Limb (tissue), 2 donors: ENCODE data around the gene CBR1.

Experiments
- DNase-seq, 2 donors: peaks; one replicate each; pipeline ENCODE4 v3.0.0-alpha.2; 2016; ENCODE audit errors: extremely low spot score in 2 of 2

The CBR1 gene

DNA sequence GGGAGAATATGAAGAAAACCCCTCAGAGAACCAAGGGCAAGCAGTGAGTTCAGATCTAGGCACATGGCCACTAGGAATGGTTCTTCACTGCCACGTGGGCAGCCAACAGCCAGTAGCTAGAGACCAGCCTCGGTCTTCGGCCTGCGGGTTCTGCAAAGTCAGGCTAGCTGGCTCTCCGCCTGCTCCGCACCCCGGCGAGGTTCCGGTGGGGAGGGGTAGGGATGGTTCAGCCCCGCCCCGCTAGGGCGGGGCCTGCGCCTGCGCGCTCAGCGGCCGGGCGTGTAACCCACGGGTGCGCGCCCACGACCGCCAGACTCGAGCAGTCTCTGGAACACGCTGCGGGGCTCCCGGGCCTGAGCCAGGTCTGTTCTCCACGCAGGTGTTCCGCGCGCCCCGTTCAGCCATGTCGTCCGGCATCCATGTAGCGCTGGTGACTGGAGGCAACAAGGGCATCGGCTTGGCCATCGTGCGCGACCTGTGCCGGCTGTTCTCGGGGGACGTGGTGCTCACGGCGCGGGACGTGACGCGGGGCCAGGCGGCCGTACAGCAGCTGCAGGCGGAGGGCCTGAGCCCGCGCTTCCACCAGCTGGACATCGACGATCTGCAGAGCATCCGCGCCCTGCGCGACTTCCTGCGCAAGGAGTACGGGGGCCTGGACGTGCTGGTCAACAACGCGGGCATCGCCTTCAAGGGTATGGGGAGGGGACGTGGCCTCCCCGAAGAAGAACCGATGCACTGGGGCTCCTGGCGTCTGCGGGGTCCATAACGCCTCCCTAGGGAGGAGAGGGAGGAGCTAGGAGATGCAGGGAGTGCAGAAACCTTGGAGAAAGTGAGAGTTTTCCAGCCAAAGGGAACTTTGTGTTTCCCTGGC, at the start of gene CBR1:
TSS of gene CBR1 (plus strand) at position 312 of the 871 bp plus-strand sequence. CDS start at position 404, 92 bp downstream.
- peak; percentile 87 for DNase-seq

GRCh38 chr21:36021251-36021837, 48.5 kb upstream of the CBR1 start:
- DNase-seq: no peak

- no peak for DNase-seq
Observed at GRCh38 chr21:36022427-36023091, 47.3 kb upstream of the CBR1 start.

- DNase-seq: peak in 1 of 2 donors; percentile 26
Observed at GRCh38 chr21:36023092-36023480, 46.7 kb upstream of the CBR1 start.

GRCh38 chr21:36024782-36025181, 45.0 kb upstream of the CBR1 start:
- DNase-seq: no peak

DNA sequence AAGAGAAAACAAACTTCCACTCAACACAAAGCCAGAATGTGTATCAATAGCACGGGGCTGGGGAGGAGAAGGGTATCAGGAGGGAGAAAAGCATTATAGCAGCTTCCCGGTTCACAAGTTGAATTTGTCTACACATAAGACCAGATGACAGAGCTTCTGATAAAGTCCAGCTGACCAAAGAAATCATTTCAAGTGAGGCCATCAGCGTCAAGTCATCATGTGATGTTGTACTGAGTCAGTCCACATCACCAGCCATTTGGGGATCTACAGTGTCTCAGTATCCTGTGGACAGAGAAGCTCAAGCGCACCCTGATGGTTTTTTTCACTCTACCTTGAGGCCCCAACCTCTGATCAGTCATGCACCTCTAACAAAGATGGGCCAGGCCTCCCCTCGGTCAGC, 42.5 kb upstream of the CBR1 start:
- DNase-seq: no peak

- peak; percentile 85 to 87 for DNase-seq
Observed at GRCh38 chr21:36028127-36029069, 41.4 kb upstream of the CBR1 start.

DNA sequence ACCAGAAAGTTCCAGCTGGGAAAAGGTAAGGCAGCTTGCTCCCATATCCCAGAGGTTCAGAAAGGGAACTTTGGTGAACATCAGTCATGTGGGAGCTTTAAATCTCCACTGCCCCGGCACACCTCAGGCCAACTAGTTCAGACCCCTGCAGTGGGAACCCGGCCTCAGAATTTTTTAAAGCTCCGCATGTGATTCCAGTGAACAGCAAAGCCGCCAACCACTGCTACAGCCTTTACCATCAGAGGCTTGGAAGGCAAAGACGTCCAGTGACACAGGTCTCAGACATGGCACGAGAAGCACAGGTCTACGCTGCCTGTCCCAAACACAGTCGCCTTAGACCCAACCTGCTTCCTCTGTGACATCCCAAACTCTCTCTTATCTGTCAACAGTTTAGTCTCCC, 40.5 kb upstream of the CBR1 start:
- no peak for DNase-seq

- DNase-seq: no peak
Observed at GRCh38 chr21:36030581-36031189, 39.1 kb upstream of the CBR1 start.

DNA sequence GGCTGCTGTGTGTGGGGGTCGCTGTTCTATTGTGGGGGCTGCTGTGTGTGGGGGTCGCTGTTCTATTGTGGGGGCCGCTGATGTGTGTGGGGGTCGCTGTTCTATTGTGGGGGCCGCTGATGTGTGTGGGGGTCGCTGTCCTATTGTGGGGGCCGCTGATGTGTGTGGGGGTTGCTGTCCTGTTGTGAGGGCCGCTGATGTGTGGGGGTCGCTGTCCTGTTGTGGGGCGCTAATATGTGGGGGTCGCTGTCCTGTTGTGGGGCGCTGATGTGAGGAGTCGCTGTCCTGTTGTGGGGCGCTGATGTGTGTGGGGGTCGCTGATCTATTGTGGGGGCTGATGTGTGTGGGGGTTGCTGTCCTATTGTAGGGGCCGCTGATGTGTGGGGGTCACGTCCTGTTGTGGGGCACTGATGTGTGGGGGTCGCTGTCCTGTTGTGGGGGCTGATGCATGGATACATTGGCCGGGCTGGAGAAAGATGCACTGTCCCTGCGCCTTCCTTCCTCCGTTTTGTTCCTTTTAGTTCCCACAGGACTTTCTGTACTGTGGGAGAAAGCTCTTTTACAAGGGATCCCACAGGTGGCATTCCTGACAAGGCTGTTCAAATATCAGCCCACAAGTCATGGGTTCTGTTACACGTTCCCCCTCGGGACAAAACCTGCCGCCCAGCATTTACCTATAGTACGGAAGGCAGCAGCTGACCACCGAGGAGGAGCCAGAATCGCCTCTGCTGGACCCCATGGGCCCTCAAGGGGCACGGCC, 37.0 kb upstream of the CBR1 start:
- no peak for DNase-seq

DNA sequence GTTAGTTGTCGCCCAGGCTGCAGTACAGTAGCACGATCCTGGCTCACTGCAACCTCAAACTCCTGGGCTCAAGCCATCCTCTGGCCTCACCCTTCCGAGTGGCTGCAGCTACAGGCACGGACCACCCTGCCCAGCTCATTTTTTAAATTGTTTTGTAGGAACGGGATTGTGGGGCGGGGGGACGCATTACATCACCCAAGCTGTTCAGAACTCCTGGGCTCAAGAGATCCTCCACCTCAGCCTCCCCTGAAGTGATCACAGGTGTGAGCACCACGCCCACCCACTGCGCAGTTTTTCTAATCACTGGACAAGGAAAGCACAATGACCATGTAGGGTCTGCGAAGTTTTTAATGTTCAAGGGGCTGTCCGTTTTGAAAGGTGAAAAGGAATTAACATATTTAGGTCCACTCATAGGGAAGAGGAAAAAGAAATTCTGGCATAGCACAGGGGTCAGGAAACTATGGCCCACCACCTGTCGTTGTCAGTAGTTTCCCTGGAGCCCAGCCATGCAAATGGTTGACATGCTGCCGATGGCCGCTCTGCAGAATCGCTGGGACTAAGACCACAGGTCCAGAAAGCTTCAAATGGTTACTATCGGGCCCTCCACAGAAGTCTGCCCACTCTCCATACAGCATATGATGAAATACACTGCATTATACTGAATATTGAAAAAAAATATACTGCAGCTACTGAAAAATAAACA, 35.5 kb upstream of the CBR1 start:
- DNase-seq: no peak

GRCh38 chr21:36035381-36035791, 34.4 kb upstream of the CBR1 start:
- no peak for DNase-seq

DNA sequence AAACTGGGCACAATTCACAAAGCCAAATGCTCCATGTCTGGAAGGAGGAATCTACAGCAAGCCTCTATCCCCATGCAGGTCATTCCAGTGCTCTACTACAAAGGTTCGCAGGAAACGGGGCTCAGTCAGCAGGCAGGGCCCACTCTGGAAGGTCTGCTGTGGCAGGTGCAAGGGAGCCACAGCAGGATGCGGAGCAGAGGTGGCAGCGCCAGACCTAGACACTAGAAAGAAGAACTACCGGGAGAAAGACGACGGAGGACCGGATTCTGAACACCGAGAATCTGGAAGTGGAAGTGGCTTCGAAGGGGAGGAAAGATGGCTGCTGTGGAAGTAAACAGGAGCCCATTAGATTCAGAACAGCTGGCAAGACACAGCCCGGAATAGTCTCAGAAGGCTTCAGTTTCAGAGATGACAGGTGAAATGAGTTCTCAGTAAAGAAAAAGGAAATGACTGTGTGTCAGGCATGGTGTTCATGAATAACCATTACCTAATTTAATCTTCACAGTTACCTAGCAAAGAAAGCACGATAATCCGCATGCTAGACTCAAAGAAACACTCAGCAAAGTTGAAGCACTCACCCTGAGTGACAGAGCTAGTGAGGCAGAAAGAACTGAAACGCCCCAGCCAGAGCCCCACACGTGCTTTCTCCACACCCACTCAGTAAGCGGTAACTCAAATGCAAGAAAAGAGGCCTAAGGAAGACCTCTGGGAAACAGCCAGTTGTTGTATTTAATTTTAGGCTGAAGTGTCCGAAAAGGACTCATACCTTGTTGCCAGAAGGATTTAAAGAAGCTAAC, 30.9 kb upstream of the CBR1 start:
- no peak for DNase-seq

DNA sequence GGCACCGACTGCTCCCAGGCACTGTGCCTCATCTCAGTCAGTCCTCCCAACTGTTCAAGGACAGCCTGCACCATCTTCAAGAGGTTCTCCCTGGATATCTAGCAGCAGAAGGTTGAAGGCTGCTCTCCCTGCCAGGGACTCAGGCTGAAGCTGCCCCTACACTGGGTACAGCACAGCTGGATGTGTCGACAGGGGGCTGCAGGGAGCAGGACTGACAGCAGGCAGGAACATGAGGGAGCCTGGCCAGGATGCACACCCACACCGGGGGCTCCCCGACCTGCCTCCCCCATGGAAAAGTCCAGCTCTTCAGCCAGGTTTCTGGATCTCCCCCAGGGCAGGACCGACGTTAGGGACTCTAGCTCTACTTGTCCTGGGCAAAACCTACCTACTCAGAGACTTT, 30.0 kb upstream of the CBR1 start:
- DNase-seq: no peak

DNA sequence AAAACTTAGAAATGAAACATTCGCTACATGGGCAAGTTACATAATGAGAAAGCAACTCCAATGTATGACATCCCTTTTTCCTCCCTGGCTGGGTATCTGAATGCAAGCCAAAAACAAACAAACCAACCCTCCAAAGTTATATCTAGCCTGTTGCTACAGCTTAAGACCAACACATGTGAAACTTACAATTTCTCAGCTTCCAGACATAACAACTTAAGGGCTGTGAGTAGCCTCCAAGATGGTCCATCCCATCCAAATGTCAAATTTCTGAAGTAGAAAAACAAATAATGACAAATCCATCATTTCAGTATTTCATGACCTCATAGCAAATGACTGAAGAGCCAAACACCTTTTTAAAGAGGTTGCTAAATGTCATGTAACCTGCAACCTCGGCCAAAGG, 29.4 kb upstream of the CBR1 start:
- DNase-seq: no peak

DNA sequence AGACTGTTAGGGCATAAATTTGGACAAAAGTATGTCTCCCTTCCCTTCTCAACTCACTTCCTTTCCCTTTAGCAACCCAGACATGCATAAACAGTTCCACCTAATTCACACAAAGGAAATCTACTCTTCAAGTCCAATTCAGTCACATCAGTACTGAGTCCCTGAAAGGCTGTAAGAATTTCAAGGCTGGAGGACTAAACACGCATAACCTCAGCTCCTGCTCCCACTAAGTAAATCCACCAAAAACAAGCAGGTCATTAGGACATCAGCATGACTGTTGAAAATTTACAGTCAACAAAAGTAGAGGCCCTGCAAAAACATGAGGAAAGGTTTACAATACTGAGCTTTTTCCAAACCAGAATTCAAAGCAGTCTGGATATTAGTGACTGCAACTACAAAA, 27.9 kb upstream of the CBR1 start:
- no peak for DNase-seq

DNA sequence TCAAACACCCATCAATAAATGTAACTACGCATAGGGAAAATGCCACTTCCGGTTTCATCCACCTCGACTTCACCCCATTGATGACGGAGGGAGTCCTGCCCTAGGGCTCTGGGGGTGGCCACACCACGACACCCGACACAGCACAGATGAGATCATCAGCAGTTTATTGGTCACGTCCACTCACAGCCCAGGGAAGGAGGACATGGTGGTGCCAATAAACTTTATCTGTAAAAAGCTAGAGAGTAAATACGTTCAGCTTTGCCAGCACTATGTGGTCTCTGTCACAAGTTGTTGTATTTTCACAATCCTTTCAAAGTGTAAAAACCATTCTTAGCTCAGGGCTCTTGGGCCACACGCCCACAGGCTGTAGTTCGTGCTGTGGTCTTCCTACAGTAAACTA, 25.8 kb upstream of the CBR1 start:
- DNase-seq: no peak

GRCh38 chr21:36045993-36046392, 23.8 kb upstream of the CBR1 start:
- no peak for DNase-seq

- DNase-seq: no peak
Observed at GRCh38 chr21:36047139-36047538, 22.7 kb upstream of the CBR1 start.
